Measurements from ENCODE around the gene NCOA6.
"Not testable (repeated sequence)": the region's sequence is repeated elsewhere in the genome, so short reads cannot be mapped to it uniquely, and the experiment has no call there.

The NCOA6 gene

GRCh38 chr20:34746674-34747073, 78.8 kb downstream of the NCOA6 start:
- H3K4me3 Mint-ChIP-seq: no peak overlapping the region
- CTCF ChIA-PET: interaction anchor here (1.3 to 1.9 kb wide), 2 partner anchors 23 to 434 kb away, joined by 3 to 6 read pairs; no protein-coding TSS in a partner anchor
- H3K4me1 Mint-ChIP-seq: no peaks in the 10 kb centered on the region
- H3K27ac Mint-ChIP-seq: no peak overlapping the region
- H3K9me3 Mint-ChIP-seq: no peaks in the 10 kb centered on the region
- no peak for DNase-seq
- H3K36me3 Mint-ChIP-seq: peaks cover 47% of the 10 kb centered on the region
- H3K27me3 Mint-ChIP-seq: no peaks in the 10 kb centered on the region

GRCh38 chr20:34744847-34745246, 80.6 kb downstream of the NCOA6 start:
- H3K36me3 Mint-ChIP-seq: peaks cover 47% of the 10 kb centered on the region
- H3K27ac Mint-ChIP-seq: no peak overlapping the region
- H3K4me3 Mint-ChIP-seq: no peak overlapping the region
- no peaks in the 10 kb centered on the region for H3K9me3 Mint-ChIP-seq
- no peak for DNase-seq
- H3K4me1 Mint-ChIP-seq: no peaks in the 10 kb centered on the region
- H3K27me3 Mint-ChIP-seq: no peaks in the 10 kb centered on the region
- CTCF ChIA-PET: no interaction called here

GRCh38 chr20:34744340-34744739, 81.1 kb downstream of the NCOA6 start:
- no peaks in the 10 kb centered on the region for H3K9me3 Mint-ChIP-seq
- no peak overlapping the region for H3K4me3 Mint-ChIP-seq
- CTCF ChIA-PET: interaction anchor here (0.6 kb wide), 1 partner anchor 371 kb away, joined by 3 read pairs; no protein-coding TSS in a partner anchor
- peaks cover 42% of the 10 kb centered on the region for H3K36me3 Mint-ChIP-seq
- H3K4me1 Mint-ChIP-seq: no peaks in the 10 kb centered on the region
- no peaks in the 10 kb centered on the region for H3K27me3 Mint-ChIP-seq
- DNase-seq: no peak
- no peak overlapping the region for H3K27ac Mint-ChIP-seq

GRCh38 chr20:34743039-34743438, 82.4 kb downstream of the NCOA6 start:
- Mint-ChIP-seq H3K36me3 (peaks cover 35% of the 10 kb centered on the region), H3K27ac (no peak overlapping the region), H3K4me1 (no peaks in the 10 kb centered on the region), H3K4me3 (no peak overlapping the region), H3K9me3 (no peaks in the 10 kb centered on the region), H3K27me3 (no peaks in the 10 kb centered on the region)
- CTCF ChIA-PET: no interaction called here
- DNase-seq: no peak

GRCh38 chr20:34736106-34736735, 89.2 kb downstream of the NCOA6 start:
- no peak overlapping the region for H3K4me3 Mint-ChIP-seq
- H3K9me3 Mint-ChIP-seq: no peaks in the 10 kb centered on the region
- H3K27ac Mint-ChIP-seq: no peak overlapping the region
- DNase-seq: no peak
- H3K36me3 Mint-ChIP-seq: peaks cover 26% of the 10 kb centered on the region
- CTCF ChIA-PET: no interaction called here
- no peaks in the 10 kb centered on the region for H3K27me3 Mint-ChIP-seq
- no peaks in the 10 kb centered on the region for H3K4me1 Mint-ChIP-seq

- CTCF ChIA-PET: interaction anchor here (0.9 kb wide), 1 partner anchor 37 kb away, joined by 3 read pairs; no protein-coding TSS in a partner anchor
- DNase-seq: no peak
Measured at GRCh38 chr20:34732523-34732922, 92.9 kb downstream of the NCOA6 start.

GRCh38 chr20:34729416-34729815, 96.0 kb downstream of the NCOA6 start:
- no peaks in the 10 kb centered on the region for H3K9me3 Mint-ChIP-seq
- no peak overlapping the region for H3K27ac Mint-ChIP-seq
- no peak overlapping the region for H3K4me3 Mint-ChIP-seq
- CTCF ChIA-PET: interaction anchor here (0.8 to 1.5 kb wide), 5 partner anchors 8 to 417 kb away, joined by 3 to 5 read pairs (median 4); no protein-coding TSS in a partner anchor
- no peak for DNase-seq
- H3K27me3 Mint-ChIP-seq: no peaks in the 10 kb centered on the region
- H3K36me3 Mint-ChIP-seq: peaks cover 32% of the 10 kb centered on the region
- no peaks in the 10 kb centered on the region for H3K4me1 Mint-ChIP-seq

More at GRCh38 chr20:34732523-34732922, 92.9 kb downstream of the NCOA6 start:
- Mint-ChIP-seq H3K27me3 (no peaks in the 10 kb centered on the region), H3K4me1 (no peaks in the 10 kb centered on the region), H3K36me3 (peaks cover 27% of the 10 kb centered on the region), H3K27ac (no peak overlapping the region), H3K9me3 (no peaks in the 10 kb centered on the region), H3K4me3 (no peak overlapping the region)

- no peaks in the 10 kb centered on the region for H3K9me3 Mint-ChIP-seq
- H3K4me1 Mint-ChIP-seq: peaks cover 4% of the 10 kb centered on the region
- DNase-seq: no peak
- H3K27me3 Mint-ChIP-seq: no peaks in the 10 kb centered on the region
- CTCF ChIA-PET: no interaction called here
- H3K27ac Mint-ChIP-seq: no peak overlapping the region
- no peak overlapping the region for H3K4me3 Mint-ChIP-seq
- H3K36me3 Mint-ChIP-seq: peaks cover 24% of the 10 kb centered on the region
Measured at GRCh38 chr20:34724172-34724571, 101.3 kb downstream of the NCOA6 start.

GRCh38 chr20:34722560-34722959, 102.9 kb downstream of the NCOA6 start:
- DNase-seq, H3K27ac Mint-ChIP-seq, H3K9me3 Mint-ChIP-seq, H3K27me3 Mint-ChIP-seq, H3K4me3 Mint-ChIP-seq, H3K4me1 Mint-ChIP-seq: not testable (repeated sequence)
- CTCF ChIA-PET: interaction anchor here (0.6 kb wide), 1 partner anchor 185 kb away, joined by 3 read pairs; no protein-coding TSS in a partner anchor
- H3K36me3 Mint-ChIP-seq: peaks cover 33% of the 10 kb centered on the region

- CTCF ChIA-PET: interaction anchor here (0.5 to 2.0 kb wide), 3 partner anchors 49 to 408 kb away, joined by 5 to 10 read pairs (median 8); no protein-coding TSS in a partner anchor
- no peak overlapping the region for H3K4me3 Mint-ChIP-seq
Measured at GRCh38 chr20:34720266-34720665, 105.2 kb downstream of the NCOA6 start.

GRCh38 chr20:34719242-34720017, 106.0 kb downstream of the NCOA6 start:
- H3K4me3 Mint-ChIP-seq, H3K27me3 Mint-ChIP-seq, H3K4me1 Mint-ChIP-seq, DNase-seq, H3K9me3 Mint-ChIP-seq, H3K27ac Mint-ChIP-seq: not testable (repeated sequence)
- peaks cover 27% of the 10 kb centered on the region for H3K36me3 Mint-ChIP-seq
- CTCF ChIA-PET: interaction anchor here (0.6 to 2.0 kb wide), 3 partner anchors 50 to 407 kb away, joined by 3 to 10 read pairs (median 8); no protein-coding TSS in a partner anchor

More at GRCh38 chr20:34720266-34720665, 105.2 kb downstream of the NCOA6 start:
- Mint-ChIP-seq H3K27me3 (no peaks in the 10 kb centered on the region), H3K27ac (no peak overlapping the region), H3K36me3 (peaks cover 23% of the 10 kb centered on the region), H3K4me1 (peaks cover 4% of the 10 kb centered on the region), H3K9me3 (no peaks in the 10 kb centered on the region)
- DNase-seq: no peak

GRCh38 chr20:34717230-34718095, 108.0 kb downstream of the NCOA6 start:
- CTCF ChIA-PET: interaction anchor here (0.6 kb wide), 1 partner anchor 181 kb away, joined by 3 read pairs; no protein-coding TSS in a partner anchor
- peaks cover 32% of the 10 kb centered on the region for H3K36me3 Mint-ChIP-seq
- H3K27ac Mint-ChIP-seq: no peak overlapping the region

GRCh38 chr20:34716921-34717229, 108.6 kb downstream of the NCOA6 start:
- Mint-ChIP-seq H3K9me3 (no peaks in the 10 kb centered on the region), H3K4me1 (peaks cover 4% of the 10 kb centered on the region), H3K36me3 (peaks cover 32% of the 10 kb centered on the region), H3K27me3 (no peaks in the 10 kb centered on the region), H3K27ac (no peak overlapping the region), H3K4me3 (no peak overlapping the region)
- CTCF ChIA-PET: interaction anchor here (0.6 kb wide), 1 partner anchor 180 kb away, joined by 3 read pairs; no protein-coding TSS in a partner anchor
- DNase-seq: no peak

More at GRCh38 chr20:34717230-34718095, 108.0 kb downstream of the NCOA6 start:
- Mint-ChIP-seq H3K4me3 (no peak overlapping the region), H3K27me3 (no peaks in the 10 kb centered on the region), H3K9me3 (no peaks in the 10 kb centered on the region), H3K4me1 (peaks cover 4% of the 10 kb centered on the region)
- no peak for DNase-seq

GRCh38 chr20:34715384-34715783, 110.1 kb downstream of the NCOA6 start:
- CTCF ChIA-PET: interaction anchor here (1.5 kb wide), 1 partner anchor 403 kb away, joined by 6 read pairs; no protein-coding TSS in a partner anchor
- Mint-ChIP-seq H3K27ac (no peak overlapping the region), H3K27me3 (peaks cover 7% of the 10 kb centered on the region), H3K4me1 (peaks cover 7% of the 10 kb centered on the region), H3K36me3 (peaks cover 30% of the 10 kb centered on the region), H3K9me3 (no peaks in the 10 kb centered on the region), H3K4me3 (no peak overlapping the region)
- no peak for DNase-seq
